ENCODE measurements around the gene GLYR1. TPM values are rescaled to one million over a fixed set of nuclear protein-coding genes. Genes with fewer than 3 reads are reported as not detected.

GLYR1 gene
- total and polyA plus RNA-seq, 2 experiments from 2014 or later: 46.5 to 56.9 TPM

- H4K20me1 ChIP-seq (ENCODE audit: insufficient read depth, poor library complexity, severe bottlenecking): peaks cover 7% of the 10 kb centered on the region
- peaks cover 3% of the 10 kb centered on the region for H3K36me3 ChIP-seq (replicated peaks; ENCODE audit: insufficient read depth, low read depth)
- H3K4me1 ChIP-seq (ENCODE audit: insufficient read depth): no peaks in the 10 kb centered on the region
- TF ChIP-seq EZH2phosphoT487 (IDR thresholded peaks at IDR 0.05; ENCODE audit: low read depth, severe bottlenecking, unreplicated experiment): no peak
- TF ChIP-seq EZH2 (IDR thresholded peaks at IDR 0.05; ENCODE audit: borderline replicate concordance): no peak
- H3K4me3 ChIP-seq: no peak overlapping the region
- no peak overlapping the region for H3K27ac ChIP-seq
- H3K79me2 ChIP-seq: peaks cover 7% of the 10 kb centered on the region
- no peaks in the 10 kb centered on the region for H3K9me2 ChIP-seq (replicated peaks; ENCODE audit: insufficient read depth)
- no peak for DNase-seq (ENCODE audit: low spot score)
- 94% methylated on average over 7 of the region's 7 CpGs for WGBS (ENCODE audit: low lambda C conversion rate, missing lambda C conversion rate)
- no peaks in the 10 kb centered on the region for H3K27me3 ChIP-seq
- H3K9me3 ChIP-seq (ENCODE audit: low read depth): no peaks in the 10 kb centered on the region
- no peak overlapping the region for H3K4me2 ChIP-seq
- H2AFZ ChIP-seq: no peak overlapping the region
These were observed 16.7 kb downstream of the GLYR1 start for GRCh38 chr16:4830408-4830807.

- no peak for DNase-seq (ENCODE audit: low spot score)
- Histone ChIP-seq H3K9me3 (ENCODE audit: low read depth) (no peaks in the 10 kb centered on the region), H3K4me3 (no peak overlapping the region), H3K4me1 (ENCODE audit: insufficient read depth) (no peaks in the 10 kb centered on the region), H3K4me2 (no peak overlapping the region), H4K20me1 (ENCODE audit: insufficient read depth, poor library complexity, severe bottlenecking) (peaks cover 5% of the 10 kb centered on the region), H3K36me3 (replicated peaks; ENCODE audit: insufficient read depth, low read depth) (peaks cover 3% of the 10 kb centered on the region), H3K9me2 (replicated peaks; ENCODE audit: insufficient read depth) (no peaks in the 10 kb centered on the region), H3K27me3 (no peaks in the 10 kb centered on the region), H2AFZ (no peak overlapping the region), H3K27ac (no peak overlapping the region), H3K79me2 (no peaks in the 10 kb centered on the region)
- WGBS (ENCODE audit: low lambda C conversion rate, missing lambda C conversion rate): 93% methylated on average over 11 of the region's 11 CpGs
- no peak for TF ChIP-seq EZH2 (IDR thresholded peaks at IDR 0.05; ENCODE audit: borderline replicate concordance)
- no peak for TF ChIP-seq EZH2phosphoT487 (IDR thresholded peaks at IDR 0.05; ENCODE audit: low read depth, severe bottlenecking, unreplicated experiment)
- TF ChIP-seq CTCF (IDR thresholded peaks at IDR 0.05; ENCODE audit: poor library complexity): no peak
These were observed 18.3 kb downstream of the GLYR1 start for GRCh38 chr16:4828567-4829321.

- no peak for TF ChIP-seq CTCF (IDR thresholded peaks at IDR 0.05; ENCODE audit: poor library complexity)
- no peak for TF ChIP-seq EZH2phosphoT487 (IDR thresholded peaks at IDR 0.05; ENCODE audit: low read depth, severe bottlenecking, unreplicated experiment)
- no peak for TF ChIP-seq EZH2 (IDR thresholded peaks at IDR 0.05; ENCODE audit: borderline replicate concordance)
- H3K36me3 ChIP-seq (replicated peaks; ENCODE audit: insufficient read depth, low read depth): peaks cover 3% of the 10 kb centered on the region
- H3K4me2 ChIP-seq: no peak overlapping the region
- H3K4me1 ChIP-seq (ENCODE audit: insufficient read depth): no peaks in the 10 kb centered on the region
- H3K9me2 ChIP-seq (replicated peaks; ENCODE audit: insufficient read depth): no peaks in the 10 kb centered on the region
- no peak overlapping the region for H3K27ac ChIP-seq
- no peaks in the 10 kb centered on the region for H3K9me3 ChIP-seq (ENCODE audit: low read depth)
- no peak overlapping the region for H3K4me3 ChIP-seq
- no peaks in the 10 kb centered on the region for H3K27me3 ChIP-seq
- DNase-seq (ENCODE audit: low spot score): no peak
- 99% methylated on average over 10 of the region's 10 CpGs for WGBS (ENCODE audit: low lambda C conversion rate, missing lambda C conversion rate)
- no peaks in the 10 kb centered on the region for H3K79me2 ChIP-seq
- H2AFZ ChIP-seq: no peak overlapping the region
- peaks cover under 1% of the 10 kb centered on the region for H4K20me1 ChIP-seq (ENCODE audit: insufficient read depth, poor library complexity, severe bottlenecking)
These were observed 20.1 kb downstream of the GLYR1 start for GRCh38 chr16:4826980-4827379.

GRCh38 chr16:4826526-4826925 is 20.6 kb downstream of the GLYR1 start:
- Histone ChIP-seq H3K36me3 (replicated peaks; ENCODE audit: insufficient read depth, low read depth) (peaks cover 3% of the 10 kb centered on the region), H3K4me2 (no peak overlapping the region), H4K20me1 (ENCODE audit: insufficient read depth, poor library complexity, severe bottlenecking) (no peaks in the 10 kb centered on the region), H3K4me1 (ENCODE audit: insufficient read depth) (no peaks in the 10 kb centered on the region), H2AFZ (no peak overlapping the region), H3K27ac (no peak overlapping the region), H3K79me2 (no peaks in the 10 kb centered on the region), H3K4me3 (no peak overlapping the region), H3K9me2 (replicated peaks; ENCODE audit: insufficient read depth) (no peaks in the 10 kb centered on the region), H3K27me3 (no peaks in the 10 kb centered on the region), H3K9me3 (ENCODE audit: low read depth) (no peaks in the 10 kb centered on the region)
- no peak for TF ChIP-seq EZH2phosphoT487 (IDR thresholded peaks at IDR 0.05; ENCODE audit: low read depth, severe bottlenecking, unreplicated experiment)
- TF ChIP-seq EZH2 (IDR thresholded peaks at IDR 0.05; ENCODE audit: borderline replicate concordance): no peak
- TF ChIP-seq CTCF (IDR thresholded peaks at IDR 0.05; ENCODE audit: poor library complexity): no peak
- no peak for DNase-seq (ENCODE audit: low spot score)
- WGBS (ENCODE audit: low lambda C conversion rate, missing lambda C conversion rate): 98% methylated on average over 4 of the region's 4 CpGs
